Measurements from ENCODE around the gene XPR1. TPM values are rescaled to one million over a fixed set of nuclear protein-coding genes. Genes with fewer than 3 reads are reported as not detected.

The XPR1 gene
- polyA plus RNA-seq, 1 donor (not counting 4 experiments of a cell fraction or from before 2014, with no cell fraction given) = 40.0 TPM

DNA sequence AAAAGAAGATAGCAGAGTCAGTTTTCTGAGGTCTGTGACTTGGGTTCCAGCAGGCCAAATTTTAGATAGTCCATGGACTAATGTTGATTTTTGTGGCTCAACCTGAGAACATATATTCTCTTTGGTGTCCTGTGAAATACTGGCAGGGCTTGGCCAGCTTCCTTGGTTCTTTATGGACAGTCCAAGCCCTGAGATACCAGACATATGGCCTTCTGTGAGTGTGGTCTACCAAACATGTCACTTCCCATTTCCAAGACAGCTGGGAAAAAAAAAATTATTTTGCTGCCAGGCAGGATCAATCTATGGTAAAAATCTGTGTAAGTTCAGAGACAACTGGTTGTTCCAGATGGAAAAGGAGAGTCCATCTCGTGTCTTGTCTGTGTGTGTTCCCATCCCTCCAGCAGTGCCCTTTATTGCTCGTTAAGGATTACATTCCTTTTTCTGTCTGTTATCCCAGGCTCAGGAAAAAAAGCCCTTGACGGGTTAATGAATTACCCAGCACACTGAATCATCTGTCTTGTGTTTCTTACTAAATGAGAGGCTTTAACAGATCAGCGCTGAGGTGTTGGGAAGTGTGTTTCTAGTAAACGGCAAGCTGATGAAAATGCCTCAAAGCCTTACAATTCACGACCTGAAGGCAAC lies 33.4 kb upstream of the XPR1 start:
- no peaks in the 10 kb centered on the region for H4K20me1 ChIP-seq (ENCODE audit: control insufficient read depth, extremely low read depth, insufficient read depth, low read length)
- no peaks in the 10 kb centered on the region for H3K9me1 ChIP-seq (ENCODE audit: control insufficient read depth, extremely low read depth, insufficient read depth, low read length)
- no peak overlapping the region for H3K9ac ChIP-seq (ENCODE audit: control insufficient read depth, extremely low read depth, insufficient read depth, low read length)
- DNase-seq (ENCODE audit: low read depth, low spot score) (no peak), FAIRE-seq (no peak)
- H3K4me2 ChIP-seq (ENCODE audit: control insufficient read depth, extremely low read depth, insufficient read depth, low read depth, low read length) = no peak overlapping the region
- no peak overlapping the region for H3K27ac ChIP-seq (ENCODE audit: control insufficient read depth, insufficient read depth, low read length)
- dilution Hi-C loops (cut with MboI; ENCODE audit: extremely low pct_ligation_motif_present, low sequenced_read_pairs) = no loop called here
- no peaks in the 10 kb centered on the region for H3K4me1 ChIP-seq (ENCODE audit: control insufficient read depth, extremely low read depth, insufficient read depth, low read length)
- no peak for TF ChIP-seq EZH2 (IDR thresholded peaks at IDR 0.05; ENCODE audit: low read length)
- TF ChIP-seq CTCF (optimal IDR thresholded peaks at IDR 0.05 in 1 of 3, IDR thresholded peaks at IDR 0.05 in 1 of 3, conservative IDR thresholded peaks at IDR 0.05 in 1 of 3; ENCODE audit: extremely low read depth in 1 of 3, insufficient read depth in 2 of 3, low read length in 3 of 3) = no peak
- H2AFZ ChIP-seq (ENCODE audit: control insufficient read depth, low read length) = no peak overlapping the region
- H3K36me3 ChIP-seq (ENCODE audit: control insufficient read depth in 2 of 2, extremely low read depth in 1 of 2, insufficient read depth in 2 of 2, low read length in 2 of 2) = no peaks in the 10 kb centered on the region
- H3K9me3 ChIP-seq (ENCODE audit: control insufficient read depth, low read depth, low read length) = no peaks in the 10 kb centered on the region
- H3K4me3 ChIP-seq (ENCODE audit: control insufficient read depth in 2 of 3, extremely low read depth in 1 of 3, insufficient read depth in 2 of 3, low read depth in 1 of 3, low read length in 3 of 3) = no peak overlapping the region
- H3K79me2 ChIP-seq (ENCODE audit: control insufficient read depth, insufficient read depth, low read length) = no peaks in the 10 kb centered on the region
- no peaks in the 10 kb centered on the region for H3K27me3 ChIP-seq (ENCODE audit: control insufficient read depth, extremely low read depth, insufficient read depth, low read length)

- no peak for TF ChIP-seq EZH2 (IDR thresholded peaks at IDR 0.05; ENCODE audit: low read length)
- TF ChIP-seq CTCF (optimal IDR thresholded peaks at IDR 0.05 in 1 of 3, IDR thresholded peaks at IDR 0.05 in 1 of 3, conservative IDR thresholded peaks at IDR 0.05 in 1 of 3; ENCODE audit: extremely low read depth in 1 of 3, insufficient read depth in 2 of 3, low read length in 3 of 3) = no peak
- no peak overlapping the region for H2AFZ ChIP-seq (ENCODE audit: control insufficient read depth, low read length)
- no peaks in the 10 kb centered on the region for H3K27me3 ChIP-seq (ENCODE audit: control insufficient read depth, extremely low read depth, insufficient read depth, low read length)
- dilution Hi-C loops (cut with MboI; ENCODE audit: extremely low pct_ligation_motif_present, low sequenced_read_pairs) = no loop called here
- H3K4me3 ChIP-seq (ENCODE audit: control insufficient read depth in 2 of 3, extremely low read depth in 1 of 3, insufficient read depth in 2 of 3, low read depth in 1 of 3, low read length in 3 of 3) = no peak overlapping the region
- H3K4me2 ChIP-seq (ENCODE audit: control insufficient read depth, extremely low read depth, insufficient read depth, low read depth, low read length) = no peak overlapping the region
- H3K27ac ChIP-seq (ENCODE audit: control insufficient read depth, insufficient read depth, low read length) = no peak overlapping the region
- FAIRE-seq = no peak
- peaks cover 3% of the 10 kb centered on the region for H3K4me1 ChIP-seq (ENCODE audit: control insufficient read depth, extremely low read depth, insufficient read depth, low read length)
- DNase-seq (ENCODE audit: low read depth, low spot score) = no peak
- no peaks in the 10 kb centered on the region for H3K36me3 ChIP-seq (ENCODE audit: control insufficient read depth in 2 of 2, extremely low read depth in 1 of 2, insufficient read depth in 2 of 2, low read length in 2 of 2)
- no peaks in the 10 kb centered on the region for H3K79me2 ChIP-seq (ENCODE audit: control insufficient read depth, insufficient read depth, low read length)
- no peaks in the 10 kb centered on the region for H3K9me1 ChIP-seq (ENCODE audit: control insufficient read depth, extremely low read depth, insufficient read depth, low read length)
- no peak overlapping the region for H3K9ac ChIP-seq (ENCODE audit: control insufficient read depth, extremely low read depth, insufficient read depth, low read length)
- H4K20me1 ChIP-seq (ENCODE audit: control insufficient read depth, extremely low read depth, insufficient read depth, low read length) = no peaks in the 10 kb centered on the region
- H3K9me3 ChIP-seq (ENCODE audit: control insufficient read depth, low read depth, low read length) = no peaks in the 10 kb centered on the region
These were observed 31.5 kb upstream of the XPR1 start for GRCh38 chr1:180600343-180600742.

All from keratinocyte (primary cell).